Measurements from ENCODE around the gene BMPR1B.
"Not testable (repeated sequence)": the region's sequence is repeated elsewhere in the genome, so short reads cannot be mapped to it uniquely, and the experiment has no call there.

Gene BMPR1B

GRCh38 chr4:94831607-94832006, 73.9 kb downstream of the BMPR1B start:
- no peak for TF ChIP-seq CTCF (IDR thresholded peaks at IDR 0.05; ENCODE audit: low read depth, low read length)
- DNase-seq (ENCODE audit: extremely low read depth, low read depth), result no peak

- DNase-seq (ENCODE audit: extremely low read depth, low read depth), result not testable (repeated sequence)
Observed at GRCh38 chr4:94832329-94832728, 74.6 kb downstream of the BMPR1B start.

- no peak for DNase-seq (ENCODE audit: extremely low read depth, low read depth)
- TF ChIP-seq CTCF (IDR thresholded peaks at IDR 0.05; ENCODE audit: low read depth, low read length), result no peak
Observed at GRCh38 chr4:94833394-94833793, 75.6 kb downstream of the BMPR1B start.

GRCh38 chr4:94834501-94834900, 76.7 kb downstream of the BMPR1B start:
- no peak for TF ChIP-seq CTCF (IDR thresholded peaks at IDR 0.05; ENCODE audit: low read depth, low read length)
- DNase-seq (ENCODE audit: extremely low read depth, low read depth), result no peak

- DNase-seq (ENCODE audit: extremely low read depth, low read depth), result not testable (repeated sequence)
Observed at GRCh38 chr4:94841166-94841863, 83.6 kb downstream of the BMPR1B start.

- DNase-seq (ENCODE audit: extremely low read depth, low read depth), result no peak
- TF ChIP-seq CTCF (IDR thresholded peaks at IDR 0.05; ENCODE audit: low read depth, low read length), result no peak
Observed at GRCh38 chr4:94841864-94842221, 84.1 kb downstream of the BMPR1B start.

GRCh38 chr4:94843216-94843615, 85.5 kb downstream of the BMPR1B start:
- TF ChIP-seq CTCF (IDR thresholded peaks at IDR 0.05; ENCODE audit: low read depth, low read length), result no peak
- no peak for DNase-seq (ENCODE audit: extremely low read depth, low read depth)

GRCh38 chr4:94848326-94848725, 90.6 kb downstream of the BMPR1B start:
- TF ChIP-seq CTCF (IDR thresholded peaks at IDR 0.05; ENCODE audit: low read depth, low read length), result no peak
- DNase-seq (ENCODE audit: extremely low read depth, low read depth), result no peak
